ENCODE measurements around the gene CHCHD4.

DNA sequence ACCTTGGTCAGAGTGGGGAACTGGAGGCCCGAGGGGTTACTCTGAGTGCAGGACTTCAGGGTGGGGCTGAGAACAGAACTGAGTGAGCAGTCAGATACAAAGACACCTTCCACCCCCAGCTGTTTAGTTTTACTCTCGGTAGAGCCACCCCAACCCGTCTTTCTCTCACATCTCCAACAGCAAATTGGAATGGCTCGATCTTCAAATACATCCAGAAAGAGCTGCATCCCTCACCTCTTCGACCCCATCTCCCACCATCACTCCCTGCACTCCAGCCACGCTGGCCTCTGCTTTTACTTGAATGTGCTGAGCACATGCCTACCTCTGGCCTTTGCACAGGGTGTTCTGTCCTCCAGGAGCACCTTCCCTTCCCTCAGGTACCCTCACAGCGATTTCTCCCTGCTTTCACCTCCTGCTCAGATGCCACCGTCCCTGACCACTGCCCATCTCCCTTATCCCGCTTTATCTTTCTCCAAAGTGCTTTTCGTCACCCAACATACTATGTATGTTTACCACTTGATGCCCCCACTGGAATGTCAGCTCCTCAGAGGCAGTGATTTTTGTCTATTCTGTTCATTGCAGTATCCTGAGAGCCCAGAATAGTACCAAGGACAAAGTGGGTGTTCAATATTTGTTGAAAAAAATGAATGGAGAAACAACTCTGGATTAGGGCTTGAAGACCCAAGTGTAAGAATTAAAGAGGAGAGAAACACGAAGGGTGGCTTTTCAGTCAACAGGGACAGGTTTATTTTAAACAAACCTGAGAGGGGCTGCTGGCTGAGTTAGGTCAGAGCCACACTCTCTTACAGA is 4.4 kb downstream of the CHCHD4 start:
- TF ChIP-seq CTCF (IDR thresholded peaks at IDR 0.05; ENCODE audit: insufficient read depth, low read length, poor library complexity, severe bottlenecking) (no peak), EZH2phosphoT487 (conservative IDR thresholded peaks at IDR 0.05; ENCODE audit: low read length) (no peak)
